Sciatic nerve (tissue), 2 donors: ENCODE results near the gene SMAD2. TPM values are rescaled to one million over a fixed set of nuclear protein-coding genes. Genes with fewer than 3 reads are reported as not detected.

Source experiments
- ATAC-seq: fragments of 200-7000 bp; cut with Tn5 transposase; one replicate; pipeline ENCODE4 v1.9.1; 2020; ENCODE audit warnings: mild to moderate bottlenecking, moderate library complexity
- DNase-seq: peaks from one replicate; pipeline ENCODE4 v3.0.0-alpha.2; 2020; ENCODE audit warnings: low spot score
- intact Hi-C: fragments of 100-400 bp; cut with DNase I; formaldehyde crosslinking; loops from one replicate; pipeline ENCODE4 v1.14.2; 2022
- total RNA-seq: library from RNA; stranded (reverse); fragmentation: NEBNext Ultra II Directional; extraction: Animal tissue kit (Norgen Biotek cat#: 25700); gene quantifications from one replicate; pipeline ENCODE4 v1.2.1, GENCODE V29; 2021
- donor health status: DM: no; HTN: no; CAD: no.
- donor health status: DM: no; HTN: no; CAD: no.

The SMAD2 gene
- total RNA-seq, 1 donor from 2014 or later, result 170 TPM

GRCh38 chr18:47815486-47816270, 114.8 kb downstream of the SMAD2 start:
- ATAC-seq, result no peak

GRCh38 chr18:47809420-47809819, 121.0 kb downstream of the SMAD2 start:
- no peak for ATAC-seq
- intact Hi-C loops, result no loop called here
- DNase-seq, result no peak

More at GRCh38 chr18:47815486-47816270, 114.8 kb downstream of the SMAD2 start:
- no peak for DNase-seq
- intact Hi-C loops, result no loop called here

GRCh38 chr18:47802802-47803201, 127.7 kb downstream of the SMAD2 start:
- no peak for DNase-seq
- ATAC-seq, result no peak
- intact Hi-C loops, result no loop called here

DNA sequence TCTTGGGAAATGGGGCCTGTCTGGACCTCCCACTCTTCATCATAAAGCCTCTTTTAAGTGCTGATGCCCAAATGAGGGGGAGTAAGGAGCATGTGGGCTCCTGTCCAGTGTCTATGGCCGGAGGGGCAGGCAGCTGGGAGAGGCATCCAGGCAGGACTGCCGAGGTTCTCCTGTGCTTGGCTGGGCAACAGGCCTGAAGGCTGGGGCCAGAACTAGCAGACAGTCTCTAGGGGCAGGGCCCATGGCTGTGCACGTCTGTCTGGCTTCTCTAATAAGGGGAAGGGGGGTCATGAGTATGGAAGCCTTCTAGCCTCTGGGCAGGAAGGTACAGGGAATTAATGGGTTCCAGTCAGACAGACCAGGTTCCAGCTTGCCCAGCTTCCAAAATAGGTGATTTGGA, 128.6 kb downstream of the SMAD2 start:
- no peak for ATAC-seq
- intact Hi-C loops, result no loop called here
- DNase-seq, result no peak

DNA sequence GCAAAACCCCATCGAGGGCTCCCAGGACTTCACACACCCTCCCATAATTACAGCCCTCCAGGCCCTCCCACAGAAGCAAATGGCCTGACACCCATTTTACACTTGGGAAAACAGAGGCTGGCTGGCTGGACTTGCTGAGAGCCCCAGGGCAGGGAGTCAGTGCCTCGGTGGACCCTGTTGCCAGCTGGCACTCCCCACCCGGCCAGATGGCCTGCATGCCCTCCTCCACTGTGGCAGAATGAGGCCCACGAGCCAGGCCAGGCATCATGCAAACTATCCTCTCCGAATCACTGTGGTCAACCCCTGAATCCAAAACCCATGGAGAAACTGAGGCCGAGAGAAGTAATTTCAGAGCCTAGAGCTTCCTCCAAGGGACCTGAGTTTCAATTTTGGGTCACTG, 129.7 kb downstream of the SMAD2 start:
- DNase-seq, result no peak
- intact Hi-C loops, result no loop called here
- no peak for ATAC-seq

DNA sequence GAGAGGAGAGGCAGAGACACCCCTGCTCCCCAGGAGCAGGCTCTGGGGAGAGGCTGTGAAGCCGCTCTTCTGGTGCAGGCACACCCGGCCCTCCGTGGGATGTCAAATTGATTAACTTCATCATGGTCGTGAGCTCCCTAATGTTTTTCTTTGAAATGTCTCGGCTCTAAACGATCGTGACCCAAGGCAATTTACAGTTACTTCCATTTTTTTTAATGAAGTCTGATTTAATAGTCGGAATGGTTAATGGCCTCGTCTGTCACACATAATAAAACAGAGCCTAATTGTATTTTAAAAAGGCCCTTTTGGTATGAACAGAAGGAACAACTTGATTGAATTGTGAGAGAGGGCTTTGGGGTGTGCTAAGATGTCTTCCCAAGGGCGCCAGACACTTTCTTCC, 130.2 kb downstream of the SMAD2 start:
- ATAC-seq, result no peak
- intact Hi-C loops, result no loop called here
- no peak for DNase-seq

DNA sequence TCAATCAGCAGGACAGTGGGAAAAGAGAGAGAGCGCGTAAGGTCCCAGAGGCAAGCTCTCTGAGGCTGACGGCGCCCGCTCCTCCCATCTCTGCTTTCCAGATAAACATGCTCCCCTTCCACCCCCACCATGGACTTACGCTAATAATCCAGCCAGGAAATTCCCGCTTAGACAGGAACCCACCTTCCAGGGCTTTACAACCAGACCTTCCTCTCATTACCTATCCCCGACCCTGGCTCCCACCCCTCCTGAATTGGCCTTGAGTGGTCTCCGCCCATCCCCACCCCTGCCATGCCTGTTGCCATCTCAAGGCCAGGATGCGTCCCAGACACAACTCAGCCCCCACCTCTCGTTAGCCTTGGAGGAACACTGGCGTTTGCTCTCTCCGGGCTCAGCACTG, 131.1 kb downstream of the SMAD2 start:
- ATAC-seq (no peak), DNase-seq (no peak)
- intact Hi-C loops, result no loop called here

GRCh38 chr18:47798366-47798765, 132.1 kb downstream of the SMAD2 start:
- no peak for DNase-seq
- intact Hi-C loops, result no loop called here
- ATAC-seq, result no peak

- DNase-seq, result no peak
- ATAC-seq, result no peak
- intact Hi-C loops, result no loop called here
Observed at GRCh38 chr18:47797126-47797525, 133.3 kb downstream of the SMAD2 start.

- intact Hi-C loops, result no loop called here
- ATAC-seq, result peak; percentile 30
- DNase-seq, result no peak
Observed at GRCh38 chr18:47795434-47795814, 135.0 kb downstream of the SMAD2 start.

GRCh38 chr18:47794725-47795433, 135.6 kb downstream of the SMAD2 start:
- ATAC-seq, result no peak

DNA sequence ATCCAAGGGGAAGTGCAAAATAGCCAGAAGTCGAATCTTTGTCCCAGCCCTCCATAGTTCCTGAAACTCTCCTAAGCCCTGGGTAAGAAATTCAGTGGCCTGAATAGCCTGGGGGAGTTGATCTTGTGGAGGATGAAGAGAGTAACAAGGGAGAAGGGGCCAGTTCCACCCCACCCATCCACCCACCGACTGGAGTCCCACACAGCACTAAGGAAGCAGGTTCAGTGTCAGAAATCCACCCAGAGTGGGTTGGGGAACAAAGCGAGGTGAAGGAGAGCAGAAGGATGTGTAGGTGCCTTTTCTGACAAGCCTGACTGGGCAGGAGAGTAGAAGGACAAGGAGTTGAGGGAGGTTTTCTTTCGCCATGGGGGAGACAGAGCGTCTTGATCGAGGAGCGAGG, 136.8 kb downstream of the SMAD2 start:
- intact Hi-C loops, result no loop called here
- ATAC-seq, result no peak
- no peak for DNase-seq

More at GRCh38 chr18:47794725-47795433, 135.6 kb downstream of the SMAD2 start:
- no peak for DNase-seq
- intact Hi-C loops, result no loop called here

DNA sequence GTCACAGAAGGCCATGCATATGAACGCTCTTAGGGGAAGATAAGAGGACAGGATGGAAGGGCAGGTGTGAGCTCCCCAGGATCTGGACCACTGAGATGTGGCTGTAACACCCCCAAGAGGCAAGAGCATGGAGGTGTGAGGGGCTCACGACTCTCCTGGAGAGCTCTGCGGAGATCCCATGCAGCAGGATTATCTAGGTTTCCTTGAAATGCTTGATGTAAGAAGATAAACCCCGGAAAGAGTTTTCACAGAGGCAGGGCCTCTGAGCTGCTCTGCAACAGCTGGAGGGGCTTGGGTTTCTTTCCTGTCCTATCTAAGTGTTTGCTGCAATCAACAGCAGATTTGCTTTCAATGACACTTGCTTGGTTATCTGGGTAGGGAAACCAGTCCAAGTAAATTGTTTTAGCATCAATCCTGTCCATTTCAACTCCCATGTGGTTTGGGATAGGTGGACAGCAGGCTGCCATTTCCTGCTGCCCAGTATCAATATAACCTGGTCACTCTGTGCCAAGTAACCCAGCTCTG, 138.9 kb downstream of the SMAD2 start:
- DNase-seq, result no peak
- intact Hi-C loops, result no loop called here
- ATAC-seq, result no peak

GRCh38 chr18:47790036-47790435, 140.4 kb downstream of the SMAD2 start:
- ATAC-seq (no peak), DNase-seq (no peak)
- intact Hi-C loops, result no loop called here

- DNase-seq (no peak), ATAC-seq (no peak)
- intact Hi-C loops, result no loop called here
Observed at GRCh38 chr18:47788621-47789020, 141.8 kb downstream of the SMAD2 start.

GRCh38 chr18:47781561-47781960, 148.9 kb downstream of the SMAD2 start:
- ATAC-seq, result no peak
- no peak for DNase-seq
- intact Hi-C loops, result no loop called here

GRCh38 chr18:47780011-47780725, 150.3 kb downstream of the SMAD2 start:
- intact Hi-C loops, result no loop called here
- DNase-seq, result no peak
- no peak for ATAC-seq

DNA sequence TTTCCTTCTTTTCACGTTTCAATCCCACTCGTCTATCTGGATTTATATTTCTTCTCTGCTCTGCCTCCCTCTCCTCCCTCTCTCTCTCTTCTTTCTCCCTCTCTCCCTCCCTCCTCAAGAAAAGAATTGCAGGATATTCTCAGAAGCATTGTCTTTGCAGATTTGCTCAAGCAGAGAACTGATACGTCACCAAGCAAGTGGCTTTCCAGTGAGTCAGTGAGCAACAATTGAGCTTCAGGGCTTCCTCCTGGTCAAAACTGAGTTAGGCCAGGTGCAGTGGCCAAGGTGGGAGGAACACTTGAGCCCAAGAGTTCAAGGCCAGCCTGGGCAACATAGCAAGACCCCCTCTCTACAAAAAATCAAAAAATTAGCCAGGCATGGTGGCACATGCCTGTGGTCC, 151.1 kb downstream of the SMAD2 start:
- intact Hi-C loops, result no loop called here
- DNase-seq, result no peak
- no peak for ATAC-seq

GRCh38 chr18:47777626-47778025, 152.8 kb downstream of the SMAD2 start:
- DNase-seq (no peak), ATAC-seq (no peak)
- intact Hi-C loops, result no loop called here

GRCh38 chr18:47775961-47776360, 154.5 kb downstream of the SMAD2 start:
- ATAC-seq (peak; percentile 50), DNase-seq (no peak)
- intact Hi-C loops, result no loop called here
